Measurements from ENCODE around the gene TMEM183A.

The TMEM183A gene

GRCh38 chr1:203046984-203047630 is 39.9 kb downstream of the TMEM183A start:
- peak; percentile 85 for DNase-seq (ENCODE audit: low read depth)

- DNase-seq (ENCODE audit: low read depth) = no peak
Observed at GRCh38 chr1:203048086-203048485, 40.9 kb downstream of the TMEM183A start.

- DNase-seq (ENCODE audit: low read depth) = no peak
Observed at GRCh38 chr1:203048555-203049051, 41.4 kb downstream of the TMEM183A start.

GRCh38 chr1:203049077-203049476 is 41.9 kb downstream of the TMEM183A start:
- DNase-seq (ENCODE audit: low read depth) = no peak

GRCh38 chr1:203049576-203050180 is 42.5 kb downstream of the TMEM183A start:
- DNase-seq (ENCODE audit: low read depth) = no peak

GRCh38 chr1:203050826-203051225 is 43.7 kb downstream of the TMEM183A start:
- no peak for DNase-seq (ENCODE audit: low read depth)

- no peak for DNase-seq (ENCODE audit: low read depth)
Observed at GRCh38 chr1:203051841-203052324, 44.7 kb downstream of the TMEM183A start.

- DNase-seq (ENCODE audit: low read depth) = no peak
Observed at GRCh38 chr1:203052601-203053000, 45.4 kb downstream of the TMEM183A start.

GRCh38 chr1:203054184-203054583 is 47.0 kb downstream of the TMEM183A start:
- no peak for DNase-seq (ENCODE audit: low read depth)

GRCh38 chr1:203054642-203055041 is 47.5 kb downstream of the TMEM183A start:
- DNase-seq (ENCODE audit: low read depth) = no peak

GRCh38 chr1:203055161-203055799 is 48.1 kb downstream of the TMEM183A start:
- no peak for DNase-seq (ENCODE audit: low read depth)

- DNase-seq (ENCODE audit: low read depth) = no peak
Observed at GRCh38 chr1:203056012-203056411, 48.8 kb downstream of the TMEM183A start.

GRCh38 chr1:203056516-203056915 is 49.3 kb downstream of the TMEM183A start:
- DNase-seq (ENCODE audit: low read depth) = no peak

GRCh38 chr1:203057911-203058675 is 50.9 kb downstream of the TMEM183A start:
- DNase-seq (ENCODE audit: low read depth) = peak; percentile 94

- no peak for DNase-seq (ENCODE audit: low read depth)
Observed at GRCh38 chr1:203058676-203058935, 51.4 kb downstream of the TMEM183A start.

GRCh38 chr1:203059485-203059884 is 52.3 kb downstream of the TMEM183A start:
- DNase-seq (ENCODE audit: low read depth) = no peak

- no peak for DNase-seq (ENCODE audit: low read depth)
Observed at GRCh38 chr1:203060115-203060514, 52.9 kb downstream of the TMEM183A start.

GRCh38 chr1:203063287-203063686 is 56.1 kb downstream of the TMEM183A start:
- DNase-seq (ENCODE audit: low read depth) = no peak

- no peak for DNase-seq (ENCODE audit: low read depth)
Observed at GRCh38 chr1:203065191-203065590, 58.0 kb downstream of the TMEM183A start.

- no peak for DNase-seq (ENCODE audit: low read depth)
Observed at GRCh38 chr1:203065986-203066385, 58.8 kb downstream of the TMEM183A start.

GRCh38 chr1:203066965-203067364 is 59.8 kb downstream of the TMEM183A start:
- no peak for DNase-seq (ENCODE audit: low read depth)

GRCh38 chr1:203069030-203069747 is 62.0 kb downstream of the TMEM183A start:
- peak; percentile 20 for DNase-seq (ENCODE audit: low read depth)

Data from EH (cell line).